CD4-positive, alpha-beta memory T cell (primary cell): ENCODE results near the gene RAX. TPM values are rescaled to one million over a fixed set of nuclear protein-coding genes. Genes with fewer than 3 reads are reported as not detected.

Source experiments
- CTCF ChIA-PET: fragments of 350-600 bp; sonication (Branson Sonifier 250); formaldehyde crosslinking; loops from one replicate; lab custom pipeline; 2021; ENCODE audit warnings: inconsistent platforms; ENCODE audit not compliant: partially characterized antibody; lab: Charles Lee
- POLR2A ChIA-PET: fragments of 350-600 bp; sonication (Branson Sonifier 250); formaldehyde crosslinking; loops from one replicate; lab custom pipeline; 2021; ENCODE audit not compliant: partially characterized antibody; lab: Charles Lee
- DNase-seq, 5 donors: peaks; one replicate each; pipeline versions ENCODE4 v3.0.0 to v3.0.0-alpha.2; 2020 to 2022; ENCODE audit warnings: mixed read lengths in 1 of 5
- H3K27ac ChIP-seq: one replicate; pipeline ENCODE4 v1.7.0; 2013; ENCODE audit warnings: low read depth, low read length
- H3K27me3 ChIP-seq: 2 replicates; pipeline ENCODE4 v1.7.0; 2013; ENCODE audit warnings: mild to moderate bottlenecking, low read length, moderate library complexity; ENCODE audit not compliant: insufficient read depth
- H3K36me3 ChIP-seq: 2 replicates; pipeline ENCODE4 v1.7.0; 2013; ENCODE audit warnings: mild to moderate bottlenecking, low read length, moderate library complexity; ENCODE audit not compliant: insufficient read depth
- H3K4me1 ChIP-seq: 2 replicates; pipeline ENCODE4 v1.7.0; 2013; ENCODE audit warnings: mild to moderate bottlenecking, low read length, moderate library complexity; ENCODE audit not compliant: insufficient read depth
- H3K4me3 ChIP-seq, 2 donors: one replicate each; pipeline ENCODE4 v1.7.0; 2013; ENCODE audit warnings: low read length in 2 of 2, mild to moderate bottlenecking in 1 of 2
- H3K9me3 ChIP-seq, 2 donors: one replicate each; pipeline ENCODE4 v1.7.0; 2013; ENCODE audit warnings: low read length in 2 of 2, control low read depth in 1 of 2; ENCODE audit not compliant: control insufficient read depth in 1 of 2
- H3K27ac Mint-ChIP-seq, 7 donors: one replicate each; pipeline ENCODE4 v1.8.0; 2020 to 2021; ENCODE audit warnings: mixed read lengths in 7 of 7, mild to moderate bottlenecking in 6 of 7, inconsistent platforms in 3 of 7, moderate library complexity in 3 of 7
- H3K27me3 Mint-ChIP-seq, 2 donors: one replicate each; pipeline ENCODE4 v1.8.0; 2020 to 2021; ENCODE audit warnings: mixed read lengths in 2 of 2
- H3K36me3 Mint-ChIP-seq, 2 donors: one replicate each; pipeline ENCODE4 v1.8.0; 2020 to 2021; ENCODE audit warnings: mixed read lengths in 2 of 2, inconsistent platforms in 1 of 2, mild to moderate bottlenecking in 1 of 2
- H3K4me1 Mint-ChIP-seq, 4 donors: one replicate each; pipeline ENCODE4 v1.8.0; 2020 to 2021; ENCODE audit warnings: mixed read lengths in 4 of 4, mild to moderate bottlenecking in 1 of 4
- H3K4me3 Mint-ChIP-seq, 8 donors: one replicate each; pipeline ENCODE4 v1.8.0; 2020 to 2021; ENCODE audit warnings: mixed read lengths in 8 of 8, mild to moderate bottlenecking in 7 of 8, moderate library complexity in 6 of 8, inconsistent platforms in 3 of 8
- H3K9me3 Mint-ChIP-seq, 8 donors: one replicate each; pipeline ENCODE4 v1.8.0; 2020 to 2021; ENCODE audit warnings: mixed read lengths in 8 of 8, mild to moderate bottlenecking in 5 of 8, inconsistent platforms in 3 of 8, moderate library complexity in 1 of 8
- intact Hi-C: fragments of 100-400 bp; cut with micrococcal nuclease; formaldehyde crosslinking; loops from one replicate; pipeline ENCODE4 v1.15.1; 2023
- polyA plus RNA-seq, 2 donors: library from polyadenylated mRNA; unstranded; fragments of 300-500 nt; fragmentation: Illumina TruSeq; gene quantifications; one replicate each; pipeline ENCODE4 v1.2.3, GENCODE V29; 2021
- total RNA-seq, 2 experiments: library from RNA; stranded (reverse); gene quantifications; one replicate each; pipeline ENCODE4 v1.2.3, GENCODE V29; 2021

RAX gene
- total and polyA plus RNA-seq, 4 experiments from 2014 or later, result not detected

GRCh38 chr18:59305295-59305694, 32.0 kb upstream of the RAX start:
- H3K4me3 Mint-ChIP-seq, result no peak overlapping the region
- CTCF ChIA-PET, result interaction anchor here (1.1 kb wide), 1 partner anchor 98 kb away, joined by 11 read pairs; no protein-coding TSS in a partner anchor
- no peak for DNase-seq
- Histone ChIP-seq H3K4me1 (peaks cover 11% of the 10 kb centered on the region), H3K36me3 (no peaks in the 10 kb centered on the region), H3K27me3 (peaks cover 6% of the 10 kb centered on the region), H3K4me3 (no peak overlapping the region), H3K9me3 (no peaks in the 10 kb centered on the region), H3K27ac (no peak overlapping the region)
- H3K36me3 Mint-ChIP-seq, result no peaks in the 10 kb centered on the region
- intact Hi-C loops, result loop anchor here (5.0 kb wide), 1 partner anchor 517 kb away; no protein-coding TSS in a partner anchor
- H3K4me1 Mint-ChIP-seq, result peaks cover 0 to 2% (median 0%) of the 10 kb centered on the region in 4 donors
- peaks cover 0 to 2% (median 0%) of the 10 kb centered on the region in 8 donors for H3K9me3 Mint-ChIP-seq
- POLR2A ChIA-PET, result no interaction called here
- no peak overlapping the region for H3K27ac Mint-ChIP-seq
- H3K27me3 Mint-ChIP-seq, result peaks cover 14 to 25% of the 10 kb centered on the region in 2 donors

GRCh38 chr18:59303656-59304195, 30.5 kb upstream of the RAX start:
- DNase-seq, result no peak
- peaks cover 6% of the 10 kb centered on the region for H3K4me1 ChIP-seq
- peaks cover 11 to 16% of the 10 kb centered on the region in 2 donors for H3K27me3 Mint-ChIP-seq
- no peaks in the 10 kb centered on the region for H3K36me3 Mint-ChIP-seq
- H3K27ac Mint-ChIP-seq, result no peak overlapping the region
- H3K4me3 Mint-ChIP-seq, result no peak overlapping the region
- peaks cover under 1% of the 10 kb centered on the region for H3K27me3 ChIP-seq
- no peaks in the 10 kb centered on the region for H3K36me3 ChIP-seq
- H3K9me3 ChIP-seq, result no peaks in the 10 kb centered on the region
- peaks cover 0 to 2% (median 0%) of the 10 kb centered on the region in 4 donors for H3K4me1 Mint-ChIP-seq
- ChIA-PET CTCF (interaction anchor here (0.9 to 1.2 kb wide), 2 partner anchors 11 to 99 kb away, joined by 4 to 13 read pairs; no protein-coding TSS in a partner anchor), POLR2A (no interaction called here)
- peaks cover 0 to 2% (median 0%) of the 10 kb centered on the region in 8 donors for H3K9me3 Mint-ChIP-seq
- H3K4me3 ChIP-seq, result no peak overlapping the region
- intact Hi-C loops, result no loop called here
- no peak overlapping the region for H3K27ac ChIP-seq

- ChIA-PET CTCF (interaction anchor here (1.1 to 1.4 kb wide), 2 partner anchors 10 to 99 kb away, joined by 3 to 8 read pairs; no protein-coding TSS in a partner anchor), POLR2A (no interaction called here)
- DNase-seq, result no peak
- no peaks in the 10 kb centered on the region for H3K4me1 Mint-ChIP-seq
- H3K27ac ChIP-seq, result no peak overlapping the region
- H3K27me3 Mint-ChIP-seq, result peaks cover 14 to 16% of the 10 kb centered on the region in 2 donors
- no peaks in the 10 kb centered on the region for H3K9me3 ChIP-seq
- no peak overlapping the region for H3K27ac Mint-ChIP-seq
- intact Hi-C loops, result no loop called here
- peaks cover under 1% of the 10 kb centered on the region for H3K4me1 ChIP-seq
- H3K9me3 Mint-ChIP-seq, result peaks cover 0 to 2% (median 0%) of the 10 kb centered on the region in 8 donors
- no peak overlapping the region for H3K4me3 ChIP-seq
- no peaks in the 10 kb centered on the region for H3K27me3 ChIP-seq
- no peaks in the 10 kb centered on the region for H3K36me3 ChIP-seq
- no peak overlapping the region for H3K4me3 Mint-ChIP-seq
- H3K36me3 Mint-ChIP-seq, result no peaks in the 10 kb centered on the region
These were observed 29.8 kb upstream of the RAX start for GRCh38 chr18:59303006-59303405.

GRCh38 chr18:59301929-59302328, 28.7 kb upstream of the RAX start:
- Mint-ChIP-seq H3K36me3 (no peaks in the 10 kb centered on the region), H3K9me3 (no peaks in the 10 kb centered on the region), H3K4me3 (no peak overlapping the region), H3K27ac (no peak overlapping the region), H3K4me1 (no peaks in the 10 kb centered on the region), H3K27me3 (peaks cover 13 to 16% of the 10 kb centered on the region in 2 donors)
- Histone ChIP-seq H3K27ac (no peak overlapping the region), H3K36me3 (no peaks in the 10 kb centered on the region), H3K27me3 (no peaks in the 10 kb centered on the region), H3K4me3 (no peak overlapping the region), H3K9me3 (no peaks in the 10 kb centered on the region), H3K4me1 (no peaks in the 10 kb centered on the region)
- no peak for DNase-seq
- POLR2A ChIA-PET, result no interaction called here
- CTCF ChIA-PET, result interaction anchor here (1.4 kb wide), 1 partner anchor 100 kb away, joined by 8 read pairs; no protein-coding TSS in a partner anchor
- intact Hi-C loops, result no loop called here

GRCh38 chr18:59300676-59301285, 27.5 kb upstream of the RAX start:
- ChIA-PET POLR2A (no interaction called here), CTCF (interaction anchor here (0.9 to 1.5 kb wide), 2 partner anchors 9 to 102 kb away, joined by 5 read pairs; no protein-coding TSS in a partner anchor)
- H3K9me3 Mint-ChIP-seq, result no peaks in the 10 kb centered on the region

GRCh38 chr18:59298871-59299270, 25.6 kb upstream of the RAX start:
- ChIA-PET POLR2A (no interaction called here), CTCF (interaction anchor here (2.1 to 2.3 kb wide), 2 partner anchors 10 to 104 kb away, joined by 7 to 8 read pairs; no protein-coding TSS in a partner anchor)
- Mint-ChIP-seq H3K4me1 (no peaks in the 10 kb centered on the region), H3K27me3 (peaks cover 14 to 16% of the 10 kb centered on the region in 2 donors), H3K4me3 (no peak overlapping the region), H3K9me3 (no peaks in the 10 kb centered on the region), H3K36me3 (no peaks in the 10 kb centered on the region), H3K27ac (no peak overlapping the region)
- no peaks in the 10 kb centered on the region for H3K36me3 ChIP-seq
- no peak overlapping the region for H3K27ac ChIP-seq
- H3K27me3 ChIP-seq, result no peaks in the 10 kb centered on the region
- no peak overlapping the region for H3K4me3 ChIP-seq
- no peaks in the 10 kb centered on the region for H3K4me1 ChIP-seq
- intact Hi-C loops, result no loop called here
- no peaks in the 10 kb centered on the region for H3K9me3 ChIP-seq
- DNase-seq, result no peak

More at GRCh38 chr18:59300676-59301285, 27.5 kb upstream of the RAX start:
- no peaks in the 10 kb centered on the region for H3K27me3 ChIP-seq
- no peaks in the 10 kb centered on the region for H3K9me3 ChIP-seq
- Mint-ChIP-seq H3K27me3 (peaks cover 13 to 14% of the 10 kb centered on the region in 2 donors), H3K4me1 (no peaks in the 10 kb centered on the region), H3K4me3 (no peak overlapping the region), H3K27ac (no peak overlapping the region), H3K36me3 (no peaks in the 10 kb centered on the region)
- no peak for DNase-seq
- H3K36me3 ChIP-seq, result no peaks in the 10 kb centered on the region
- H3K4me3 ChIP-seq, result no peak overlapping the region
- no peaks in the 10 kb centered on the region for H3K4me1 ChIP-seq
- intact Hi-C loops, result no loop called here
- H3K27ac ChIP-seq, result no peak overlapping the region

GRCh38 chr18:59293317-59293716, 20.1 kb upstream of the RAX start:
- CTCF ChIA-PET, result interaction anchor here (1.5 kb wide), 1 partner anchor 11 kb away, joined by 4 read pairs; no protein-coding TSS in a partner anchor
- POLR2A ChIA-PET, result no interaction called here
- H3K27me3 ChIP-seq, result no peaks in the 10 kb centered on the region
- no peaks in the 10 kb centered on the region for H3K4me1 Mint-ChIP-seq
- H3K4me3 ChIP-seq, result no peak overlapping the region
- no peak overlapping the region for H3K27ac ChIP-seq
- no peaks in the 10 kb centered on the region for H3K9me3 ChIP-seq
- peaks cover 36 to 37% of the 10 kb centered on the region in 2 donors for H3K27me3 Mint-ChIP-seq
- peaks cover 0 to 6% (median 0%) of the 10 kb centered on the region in 8 donors for H3K9me3 Mint-ChIP-seq
- no peak overlapping the region for H3K4me3 Mint-ChIP-seq
- no peaks in the 10 kb centered on the region for H3K4me1 ChIP-seq
- no peaks in the 10 kb centered on the region for H3K36me3 ChIP-seq
- DNase-seq, result no peak
- no peaks in the 10 kb centered on the region for H3K36me3 Mint-ChIP-seq
- intact Hi-C loops, result no loop called here
- no peak overlapping the region for H3K27ac Mint-ChIP-seq
